ENCODE data around the gene ITPK1.

DNA sequence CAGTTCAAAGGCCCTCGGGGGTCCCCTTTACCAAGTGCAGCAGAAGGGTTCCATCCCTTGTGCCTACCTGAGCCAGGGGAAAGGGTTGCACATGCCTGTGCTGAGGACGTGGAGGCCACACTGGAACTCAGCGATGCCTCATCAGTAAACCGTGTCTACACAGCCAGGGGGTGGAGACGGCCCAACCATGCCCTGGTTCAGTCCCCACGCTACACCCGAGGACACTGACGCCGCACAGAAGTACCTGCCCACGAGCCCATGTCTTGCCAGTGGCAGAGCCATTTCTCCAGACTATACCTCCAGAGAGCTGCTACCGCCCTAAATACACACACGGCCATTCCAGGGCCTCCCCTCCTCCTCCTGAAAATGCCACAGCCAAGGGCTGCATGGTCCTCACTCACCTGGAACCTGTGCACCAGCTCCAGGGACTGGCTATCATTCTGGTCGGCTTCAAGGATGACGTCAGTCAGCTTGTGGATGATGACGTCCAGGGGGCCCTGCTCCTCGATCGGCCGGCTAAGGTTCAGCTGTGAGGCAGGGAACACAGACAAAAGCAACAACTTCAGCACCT lies 99.4 kb downstream of the ITPK1 start:
- TF ChIP-seq RAD21 (IDR thresholded peaks at IDR 0.05; ENCODE audit: insufficient read depth, low read depth, low read length) (no peak), KAT2A (conservative IDR thresholded peaks at IDR 0.05; ENCODE audit: control insufficient read depth, low read depth, low read length) (no peak), YY1 (IDR thresholded peaks at IDR 0.05; ENCODE audit: low read depth, low read length) (no peak), EP300 (IDR thresholded peaks at IDR 0.05; ENCODE audit: borderline replicate concordance in 1 of 2, control insufficient read depth in 1 of 2, low read depth in 2 of 2, low read length in 2 of 2) (no peak), POLR2AphosphoS2 (IDR thresholded peaks at IDR 0.05; ENCODE audit: low read depth, low read length) (no peak), SUZ12 (IDR thresholded peaks at IDR 0.05; ENCODE audit: unreplicated experiment) (no peak)
- TF ChIP-seq, protein P1, sequence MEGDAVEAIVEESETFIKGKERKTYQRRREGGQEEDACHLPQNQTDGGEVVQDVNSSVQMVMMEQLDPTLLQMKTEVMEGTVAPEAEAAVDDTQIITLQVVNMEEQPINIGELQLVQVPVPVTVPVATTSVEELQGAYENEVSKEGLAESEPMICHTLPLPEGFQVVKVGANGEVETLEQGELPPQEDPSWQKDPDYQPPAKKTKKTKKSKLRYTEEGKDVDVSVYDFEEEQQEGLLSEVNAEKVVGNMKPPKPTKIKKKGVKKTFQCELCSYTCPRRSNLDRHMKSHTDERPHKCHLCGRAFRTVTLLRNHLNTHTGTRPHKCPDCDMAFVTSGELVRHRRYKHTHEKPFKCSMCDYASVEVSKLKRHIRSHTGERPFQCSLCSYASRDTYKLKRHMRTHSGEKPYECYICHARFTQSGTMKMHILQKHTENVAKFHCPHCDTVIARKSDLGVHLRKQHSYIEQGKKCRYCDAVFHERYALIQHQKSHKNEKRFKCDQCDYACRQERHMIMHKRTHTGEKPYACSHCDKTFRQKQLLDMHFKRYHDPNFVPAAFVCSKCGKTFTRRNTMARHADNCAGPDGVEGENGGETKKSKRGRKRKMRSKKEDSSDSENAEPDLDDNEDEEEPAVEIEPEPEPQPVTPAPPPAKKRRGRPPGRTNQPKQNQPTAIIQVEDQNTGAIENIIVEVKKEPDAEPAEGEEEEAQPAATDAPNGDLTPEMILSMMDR (IDR thresholded peaks at IDR 0.05 in 2 of 3, conservative IDR thresholded peaks at IDR 0.05 in 1 of 3; ENCODE audit: control insufficient read depth in 2 of 3, extremely low read depth in 1 of 3, insufficient read depth in 1 of 3, low read depth in 3 of 3, low read length in 3 of 3) = no peak

Data from GM12878 (cell line).